ENCODE data around the gene PPP4R4.

PPP4R4 gene

DNA sequence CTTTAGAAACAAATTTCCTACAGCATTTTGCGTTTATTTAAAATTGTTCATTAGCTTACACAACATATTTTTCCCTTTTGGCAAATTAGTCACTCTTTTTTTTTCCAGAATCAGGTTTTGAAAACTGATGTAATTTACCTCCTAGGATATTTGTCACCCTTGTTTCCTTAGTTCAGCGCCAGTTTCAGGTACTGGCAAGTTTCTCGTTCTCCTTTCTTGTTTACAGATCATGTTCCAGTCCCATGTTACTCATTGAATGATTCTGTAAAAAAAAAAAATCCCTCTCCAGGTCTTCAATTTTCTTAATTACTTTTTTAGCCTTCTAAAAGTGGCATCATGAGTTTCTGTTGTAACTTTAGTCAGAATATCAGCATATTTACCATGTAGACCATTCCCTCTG lies 2.7 kb downstream of the PPP4R4 start:
- H3K14ac ChIP-seq (ENCODE audit: low read length): no peak overlapping the region

GRCh38 chr14:94177806-94178205 lies 3.7 kb downstream of the PPP4R4 start:
- no peak overlapping the region for H2AK5ac ChIP-seq (ENCODE audit: low read length)
- H4K12ac ChIP-seq (ENCODE audit: low read depth, low read length): no peak overlapping the region
- H3K79me2 ChIP-seq (ENCODE audit: control insufficient read depth, insufficient read depth, low read length, poor library complexity): no peaks in the 10 kb centered on the region
- no peaks in the 10 kb centered on the region for H3K9me3 ChIP-seq (ENCODE audit: insufficient read depth, low read depth, low read length)
- peaks cover 5 to 10% of the 10 kb centered on the region in 2 experiments for H3K4me1 ChIP-seq (ENCODE audit: control insufficient read depth in 1 of 2, insufficient read depth in 2 of 2, low read length in 2 of 2)
- H2BK120ac ChIP-seq (ENCODE audit: insufficient read depth, low read length, poor library complexity): no peak overlapping the region
- no peak overlapping the region for H2BK12ac ChIP-seq (ENCODE audit: low read length)
- H3K9ac ChIP-seq (ENCODE audit: low read length): no peak overlapping the region
- no peak overlapping the region for H4K91ac ChIP-seq (ENCODE audit: low read depth, low read length)
- no peak overlapping the region for H2BK5ac ChIP-seq (ENCODE audit: low read depth, low read length, poor library complexity)
- no peak overlapping the region for H3K4me3 ChIP-seq (ENCODE audit: low read depth, low read length)
- no peak overlapping the region for H4K8ac ChIP-seq (ENCODE audit: low read depth, low read length)
- no peaks in the 10 kb centered on the region for H3K79me1 ChIP-seq (ENCODE audit: low read length)
- no peak overlapping the region for H3K14ac ChIP-seq (ENCODE audit: low read length)
- no peak overlapping the region for H3K23ac ChIP-seq (ENCODE audit: low read length)
- H3K36me3 ChIP-seq (ENCODE audit: control insufficient read depth in 1 of 2, insufficient read depth in 2 of 2, low read length in 2 of 2): no peaks in the 10 kb centered on the region
- H2AFZ ChIP-seq (ENCODE audit: insufficient read depth, low read length, poor library complexity): no peak overlapping the region
- H3K4ac ChIP-seq (ENCODE audit: low read depth, low read length): no peak overlapping the region
- H3K18ac ChIP-seq (ENCODE audit: low read length): no peak overlapping the region
- H3K27me3 ChIP-seq (ENCODE audit: insufficient read depth, low read length): peaks cover 11% of the 10 kb centered on the region
- H3K27ac ChIP-seq (ENCODE audit: low read depth, low read length): no peak overlapping the region
- H3K4me2 ChIP-seq (ENCODE audit: low read length): no peak overlapping the region
- no CpG with 5 or more reads among the region's 1 CpG for WGBS (ENCODE audit: extremely low coverage, insufficient coverage, insufficient read length)
- peak; percentile 39 to 70 for DNase-seq

More for the DNA sequence above, 2.7 kb downstream of the PPP4R4 start:
- H3K79me1 ChIP-seq (ENCODE audit: low read length): no peaks in the 10 kb centered on the region
- H3K4me2 ChIP-seq (ENCODE audit: low read length): no peak overlapping the region
- H2AFZ ChIP-seq (ENCODE audit: insufficient read depth, low read length, poor library complexity): no peak overlapping the region
- peaks cover 11% of the 10 kb centered on the region for H3K27me3 ChIP-seq (ENCODE audit: insufficient read depth, low read length)
- H2AK5ac ChIP-seq (ENCODE audit: low read length): no peak overlapping the region
- no peaks in the 10 kb centered on the region for H3K36me3 ChIP-seq (ENCODE audit: control insufficient read depth in 1 of 2, insufficient read depth in 2 of 2, low read length in 2 of 2)
- H3K4me1 ChIP-seq (ENCODE audit: control insufficient read depth in 1 of 2, insufficient read depth in 2 of 2, low read length in 2 of 2): peaks cover 5 to 10% of the 10 kb centered on the region in 2 experiments
- H2BK120ac ChIP-seq (ENCODE audit: insufficient read depth, low read length, poor library complexity): no peak overlapping the region
- no peak overlapping the region for H3K18ac ChIP-seq (ENCODE audit: low read length)
- no peak overlapping the region for H4K12ac ChIP-seq (ENCODE audit: low read depth, low read length)
- DNase-seq: peak in 1 of 2 donors; percentile 28
- H2BK5ac ChIP-seq (ENCODE audit: low read depth, low read length, poor library complexity): no peak overlapping the region
- H3K23ac ChIP-seq (ENCODE audit: low read length): no peak overlapping the region
- H3K27ac ChIP-seq (ENCODE audit: low read depth, low read length): no peak overlapping the region
- no peak overlapping the region for H4K91ac ChIP-seq (ENCODE audit: low read depth, low read length)
- H3K4ac ChIP-seq (ENCODE audit: low read depth, low read length): no peak overlapping the region
- no peak overlapping the region for H2BK12ac ChIP-seq (ENCODE audit: low read length)
- no peaks in the 10 kb centered on the region for H3K79me2 ChIP-seq (ENCODE audit: control insufficient read depth, insufficient read depth, low read length, poor library complexity)
- H3K4me3 ChIP-seq (ENCODE audit: low read depth, low read length): no peak overlapping the region
- no CpG with 5 or more reads among the region's 3 CpGs for WGBS (ENCODE audit: extremely low coverage, insufficient coverage, insufficient read length)
- no peak overlapping the region for H3K9ac ChIP-seq (ENCODE audit: low read length)
- H3K9me3 ChIP-seq (ENCODE audit: insufficient read depth, low read depth, low read length): no peaks in the 10 kb centered on the region
- no peak overlapping the region for H4K8ac ChIP-seq (ENCODE audit: low read depth, low read length)

GRCh38 chr14:94179244-94179643 lies 5.1 kb downstream of the PPP4R4 start:
- Histone ChIP-seq H3K18ac (ENCODE audit: low read length) (no peak overlapping the region), H3K36me3 (ENCODE audit: control insufficient read depth in 1 of 2, insufficient read depth in 2 of 2, low read length in 2 of 2) (no peaks in the 10 kb centered on the region), H3K4ac (ENCODE audit: low read depth, low read length) (no peak overlapping the region), H2BK5ac (ENCODE audit: low read depth, low read length, poor library complexity) (no peak overlapping the region), H2AK5ac (ENCODE audit: low read length) (no peak overlapping the region), H2AFZ (ENCODE audit: insufficient read depth, low read length, poor library complexity) (no peak overlapping the region), H3K4me2 (ENCODE audit: low read length) (no peak overlapping the region), H2BK120ac (ENCODE audit: insufficient read depth, low read length, poor library complexity) (no peak overlapping the region), H3K14ac (ENCODE audit: low read length) (no peak overlapping the region), H2BK12ac (ENCODE audit: low read length) (no peak overlapping the region), H3K27ac (ENCODE audit: low read depth, low read length) (no peak overlapping the region), H3K23ac (ENCODE audit: low read length) (no peak overlapping the region), H3K4me3 (ENCODE audit: low read depth, low read length) (no peak overlapping the region), H4K12ac (ENCODE audit: low read depth, low read length) (no peak overlapping the region), H4K8ac (ENCODE audit: low read depth, low read length) (no peak overlapping the region), H3K79me2 (ENCODE audit: control insufficient read depth, insufficient read depth, low read length, poor library complexity) (no peaks in the 10 kb centered on the region), H3K79me1 (ENCODE audit: low read length) (no peaks in the 10 kb centered on the region), H3K9ac (ENCODE audit: low read length) (no peak overlapping the region), H3K4me1 (ENCODE audit: control insufficient read depth in 1 of 2, insufficient read depth in 2 of 2, low read length in 2 of 2) (peaks cover 5 to 7% of the 10 kb centered on the region in 2 experiments), H4K91ac (ENCODE audit: low read depth, low read length) (no peak overlapping the region), H3K9me3 (ENCODE audit: insufficient read depth, low read depth, low read length) (no peaks in the 10 kb centered on the region), H3K27me3 (ENCODE audit: insufficient read depth, low read length) (peaks cover 11% of the 10 kb centered on the region)
- no peak for DNase-seq
- no CpG with 5 or more reads among the region's 2 CpGs for WGBS (ENCODE audit: extremely low coverage, insufficient coverage, insufficient read length)

GRCh38 chr14:94180655-94181271 lies 6.6 kb downstream of the PPP4R4 start:
- peaks cover 2% of the 10 kb centered on the region for H3K27me3 ChIP-seq (ENCODE audit: insufficient read depth, low read length)
- DNase-seq: peak in 1 of 2 donors; percentile 62
- H3K4me2 ChIP-seq (ENCODE audit: low read length): no peak overlapping the region
- H4K91ac ChIP-seq (ENCODE audit: low read depth, low read length): no peak overlapping the region
- H3K14ac ChIP-seq (ENCODE audit: low read length): no peak overlapping the region
- H3K18ac ChIP-seq (ENCODE audit: low read length): no peak overlapping the region
- no peaks in the 10 kb centered on the region for H3K79me2 ChIP-seq (ENCODE audit: control insufficient read depth, insufficient read depth, low read length, poor library complexity)
- no peak overlapping the region for H2BK12ac ChIP-seq (ENCODE audit: low read length)
- H3K4me3 ChIP-seq (ENCODE audit: low read depth, low read length): no peak overlapping the region
- no peaks in the 10 kb centered on the region for H3K9me3 ChIP-seq (ENCODE audit: insufficient read depth, low read depth, low read length)
- no peaks in the 10 kb centered on the region for H3K4me1 ChIP-seq (ENCODE audit: control insufficient read depth in 1 of 2, insufficient read depth in 2 of 2, low read length in 2 of 2)
- H3K9ac ChIP-seq (ENCODE audit: low read length): no peak overlapping the region
- H2AK5ac ChIP-seq (ENCODE audit: low read length): no peak overlapping the region
- H3K36me3 ChIP-seq (ENCODE audit: control insufficient read depth in 1 of 2, insufficient read depth in 2 of 2, low read length in 2 of 2): no peaks in the 10 kb centered on the region
- no peaks in the 10 kb centered on the region for H3K79me1 ChIP-seq (ENCODE audit: low read length)
- H4K12ac ChIP-seq (ENCODE audit: low read depth, low read length): no peak overlapping the region
- H3K23ac ChIP-seq (ENCODE audit: low read length): no peak overlapping the region
- no CpG with 5 or more reads among the region's 4 CpGs for WGBS (ENCODE audit: extremely low coverage, insufficient coverage, insufficient read length)
- H2BK120ac ChIP-seq (ENCODE audit: insufficient read depth, low read length, poor library complexity): no peak overlapping the region
- no peak overlapping the region for H2AFZ ChIP-seq (ENCODE audit: insufficient read depth, low read length, poor library complexity)
- H3K4ac ChIP-seq (ENCODE audit: low read depth, low read length): no peak overlapping the region
- no peak overlapping the region for H3K27ac ChIP-seq (ENCODE audit: low read depth, low read length)
- no peak overlapping the region for H4K8ac ChIP-seq (ENCODE audit: low read depth, low read length)
- no peak overlapping the region for H2BK5ac ChIP-seq (ENCODE audit: low read depth, low read length, poor library complexity)
